ENCODE measurements around the gene SMG9.

Gene SMG9

DNA sequence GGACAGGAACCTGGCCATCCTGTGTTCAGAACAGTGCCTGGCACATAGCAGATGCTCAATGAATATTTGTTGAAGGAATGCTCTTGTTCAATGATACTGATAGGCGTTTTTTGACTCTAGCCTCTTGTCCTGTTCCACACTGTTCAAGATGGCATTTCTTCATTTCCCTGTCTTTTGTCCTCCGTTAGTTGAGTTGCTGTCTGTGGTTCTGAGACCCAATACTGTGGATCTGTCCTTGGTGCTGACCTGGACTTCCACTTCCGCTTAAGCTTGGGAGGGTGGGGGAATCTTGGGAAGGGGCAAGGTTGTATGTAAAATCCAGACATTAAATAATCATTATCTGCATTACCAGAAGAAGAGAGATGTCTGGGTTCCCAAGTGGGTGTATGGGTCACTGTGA, 34.3 kb upstream of the SMG9 start (continued):
- no peak for TF ChIP-seq ZNF571 (tag by site-specific recombination; IDR thresholded peaks at IDR 0.05)
- no peak for TF ChIP-seq ZNF549 (tag by site-specific recombination; IDR thresholded peaks at IDR 0.05)

- Histone ChIP-seq H3K27ac (ENCODE audit: extremely low read depth, low read depth, low read length) (no peak overlapping the region), H3K4me1 (ENCODE audit: control insufficient read depth, insufficient read depth, low read length) (no peaks in the 10 kb centered on the region; the same call in 1 of the 2 replicates), H3K36me3 (ENCODE audit: control insufficient read depth in 2 of 2, insufficient read depth in 1 of 2, low read length in 2 of 2) (no peaks in the 10 kb centered on the region; a peak in 1 of 3 replicates), H3K4me3 (ENCODE audit: low read depth, low read length) (no peak overlapping the region), H3K9me3 (ENCODE audit: control insufficient read depth, insufficient read depth, low read depth, low read length) (no peaks in the 10 kb centered on the region; the same call in 1 of the 2 replicates)
- TF ChIP-seq ZNF768 (tag by site-specific recombination; IDR thresholded peaks at IDR 0.05) (no peak), ZNF529 (tag by site-specific recombination; IDR thresholded peaks at IDR 0.05; ENCODE audit: insufficient replicate concordance) (no peak), SALL2 (tag by site-specific recombination; IDR thresholded peaks at IDR 0.05; ENCODE audit: borderline replicate concordance) (no peak), IKZF3 (tag by site-specific recombination; IDR thresholded peaks at IDR 0.05) (no peak), ZNF560 (tag by site-specific recombination; IDR thresholded peaks at IDR 0.05; ENCODE audit: borderline replicate concordance) (no peak), SP3 (tag by site-specific recombination; IDR thresholded peaks at IDR 0.05) (no peak), MZF1 (tag by site-specific recombination; IDR thresholded peaks at IDR 0.05; ENCODE audit: borderline replicate concordance) (no peak), ZNF561 (tag by site-specific recombination; IDR thresholded peaks at IDR 0.05; ENCODE audit: borderline replicate concordance) (no peak), REPIN1 (tag by site-specific recombination; IDR thresholded peaks at IDR 0.05; ENCODE audit: low read depth) (no peak), RBAK (tag by site-specific recombination; IDR thresholded peaks at IDR 0.05) (no peak), ZNF18 (tag by site-specific recombination; IDR thresholded peaks at IDR 0.05) (no peak), ZBTB48 (tag by site-specific recombination; IDR thresholded peaks at IDR 0.05) (no peak)
- TF ChIP-seq, protein P1, sequence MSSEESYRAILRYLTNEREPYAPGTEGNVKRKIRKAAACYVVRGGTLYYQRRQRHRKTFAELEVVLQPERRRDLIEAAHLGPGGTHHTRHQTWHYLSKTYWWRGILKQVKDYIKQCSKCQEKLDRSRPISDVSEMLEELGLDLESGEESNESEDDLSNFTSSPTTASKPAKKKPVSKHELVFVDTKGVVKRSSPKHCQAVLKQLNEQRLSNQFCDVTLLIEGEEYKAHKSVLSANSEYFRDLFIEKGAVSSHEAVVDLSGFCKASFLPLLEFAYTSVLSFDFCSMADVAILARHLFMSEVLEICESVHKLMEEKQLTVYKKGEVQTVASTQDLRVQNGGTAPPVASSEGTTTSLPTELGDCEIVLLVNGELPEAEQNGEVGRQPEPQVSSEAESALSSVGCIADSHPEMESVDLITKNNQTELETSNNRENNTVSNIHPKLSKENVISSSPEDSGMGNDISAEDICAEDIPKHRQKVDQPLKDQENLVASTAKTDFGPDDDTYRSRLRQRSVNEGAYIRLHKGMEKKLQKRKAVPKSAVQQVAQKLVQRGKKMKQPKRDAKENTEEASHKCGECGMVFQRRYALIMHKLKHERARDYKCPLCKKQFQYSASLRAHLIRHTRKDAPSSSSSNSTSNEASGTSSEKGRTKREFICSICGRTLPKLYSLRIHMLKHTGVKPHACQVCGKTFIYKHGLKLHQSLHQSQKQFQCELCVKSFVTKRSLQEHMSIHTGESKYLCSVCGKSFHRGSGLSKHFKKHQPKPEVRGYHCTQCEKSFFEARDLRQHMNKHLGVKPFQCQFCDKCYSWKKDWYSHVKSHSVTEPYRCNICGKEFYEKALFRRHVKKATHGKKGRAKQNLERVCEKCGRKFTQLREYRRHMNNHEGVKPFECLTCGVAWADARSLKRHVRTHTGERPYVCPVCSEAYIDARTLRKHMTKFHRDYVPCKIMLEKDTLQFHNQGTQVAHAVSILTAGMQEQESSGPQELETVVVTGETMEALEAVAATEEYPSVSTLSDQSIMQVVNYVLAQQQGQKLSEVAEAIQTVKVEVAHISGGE (tag by site-specific recombination; conservative IDR thresholded peaks at IDR 0.05; ENCODE audit: low read depth) = no peak
- TF ChIP-seq, protein P2, sequence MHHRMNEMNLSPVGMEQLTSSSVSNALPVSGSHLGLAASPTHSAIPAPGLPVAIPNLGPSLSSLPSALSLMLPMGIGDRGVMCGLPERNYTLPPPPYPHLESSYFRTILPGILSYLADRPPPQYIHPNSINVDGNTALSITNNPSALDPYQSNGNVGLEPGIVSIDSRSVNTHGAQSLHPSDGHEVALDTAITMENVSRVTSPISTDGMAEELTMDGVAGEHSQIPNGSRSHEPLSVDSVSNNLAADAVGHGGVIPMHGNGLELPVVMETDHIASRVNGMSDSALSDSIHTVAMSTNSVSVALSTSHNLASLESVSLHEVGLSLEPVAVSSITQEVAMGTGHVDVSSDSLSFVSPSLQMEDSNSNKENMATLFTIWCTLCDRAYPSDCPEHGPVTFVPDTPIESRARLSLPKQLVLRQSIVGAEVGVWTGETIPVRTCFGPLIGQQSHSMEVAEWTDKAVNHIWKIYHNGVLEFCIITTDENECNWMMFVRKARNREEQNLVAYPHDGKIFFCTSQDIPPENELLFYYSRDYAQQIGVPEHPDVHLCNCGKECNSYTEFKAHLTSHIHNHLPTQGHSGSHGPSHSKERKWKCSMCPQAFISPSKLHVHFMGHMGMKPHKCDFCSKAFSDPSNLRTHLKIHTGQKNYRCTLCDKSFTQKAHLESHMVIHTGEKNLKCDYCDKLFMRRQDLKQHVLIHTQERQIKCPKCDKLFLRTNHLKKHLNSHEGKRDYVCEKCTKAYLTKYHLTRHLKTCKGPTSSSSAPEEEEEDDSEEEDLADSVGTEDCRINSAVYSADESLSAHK (tag by site-specific recombination; IDR thresholded peaks at IDR 0.05) = no peak
- CTCF ChIA-PET = interaction anchor here (0.6 to 15.3 kb wide), 11 partner anchors 10 to 986 kb away, joined by 3 to 213 read pairs (median 3); no protein-coding TSS in a partner anchor
- POLR2A ChIA-PET = no interaction called here
Measured at GRCh38 chr19:43786665-43787064, 31.9 kb upstream of the SMG9 start.
